ENCODE measurements around the gene AXDND1.

- TF ChIP-seq ZFP30 (CRISPR knock-in tag; IDR thresholded peaks at IDR 0.05) (no peak), CSDC2 (CRISPR knock-in tag; IDR thresholded peaks at IDR 0.05) (no peak), ZNF70 (CRISPR knock-in tag; IDR thresholded peaks at IDR 0.05) (no peak), RARB (CRISPR knock-in tag; IDR thresholded peaks at IDR 0.05) (no peak), ZNF565 (CRISPR knock-in tag; conservative IDR thresholded peaks at IDR 0.05; ENCODE audit: low read depth) (no peak), PATZ1 (CRISPR knock-in tag; IDR thresholded peaks at IDR 0.05; ENCODE audit: borderline replicate concordance) (no peak), TSHZ2 (CRISPR knock-in tag; IDR thresholded peaks at IDR 0.05) (no peak), ARNTL (CRISPR knock-in tag; IDR thresholded peaks at IDR 0.05; ENCODE audit: borderline replicate concordance, low read depth) (no peak), TCF4 (CRISPR knock-in tag; IDR thresholded peaks at IDR 0.05; ENCODE audit: borderline replicate concordance) (no peak)
Observed at GRCh38 chr1:179478370-179478769, 112.6 kb downstream of the AXDND1 start.

Data from SK-N-SH treated with all-trans-retinoic acid at 6 μM for 48 hours (cell line).